H9 (cell line): ENCODE measurements around the gene FBXO34. TPM values are rescaled to one million over a fixed set of nuclear protein-coding genes. Genes with fewer than 3 reads are reported as not detected.

Experiments
- DNase-seq: peaks from one replicate; pipeline ENCODE4 v3.0.0-alpha.2; 2017
- H2AFZ ChIP-seq: one replicate; pipeline ENCODE4 v1.6.1; 2013; ENCODE audit warnings: mild to moderate bottlenecking, low read length, control low read depth, moderate library complexity
- H2AK5ac ChIP-seq: 2 replicates; pipeline ENCODE4 v1.6.1; 2013; ENCODE audit warnings: low read length, control low read depth, mixed read lengths; ENCODE audit not compliant: insufficient read length
- H2BK120ac ChIP-seq: one replicate; pipeline ENCODE4 v1.6.1; 2013; ENCODE audit warnings: low read depth, mild to moderate bottlenecking, low read length, control low read depth, inconsistent platforms; ENCODE audit not compliant: poor library complexity, severe bottlenecking
- H2BK12ac ChIP-seq: 2 replicates; pipeline ENCODE4 v1.6.1; 2013; ENCODE audit warnings: low read length, control low read depth, mixed read lengths, low read depth; ENCODE audit not compliant: insufficient read length
- H2BK15ac ChIP-seq: 2 replicates; pipeline ENCODE4 v1.6.1; 2013; ENCODE audit warnings: low read depth, low read length, control low read depth
- H2BK20ac ChIP-seq: one replicate; pipeline ENCODE4 v1.6.1; 2013; ENCODE audit warnings: low read depth, mild to moderate bottlenecking, low read length, control low read depth, inconsistent platforms; ENCODE audit not compliant: poor library complexity, severe bottlenecking
- H2BK5ac ChIP-seq: 2 replicates; pipeline ENCODE4 v1.6.1; 2013; ENCODE audit warnings: low read length, control low read depth, mixed read lengths; ENCODE audit not compliant: insufficient read length
- H3K14ac ChIP-seq: 2 replicates; pipeline ENCODE4 v1.6.1; 2013; ENCODE audit warnings: low read length, control low read depth; ENCODE audit not compliant: insufficient read depth
- H3K18ac ChIP-seq: 2 replicates; pipeline ENCODE4 v1.6.1; 2013; ENCODE audit warnings: low read depth, mild to moderate bottlenecking, mixed read lengths, low read length, control low read depth; ENCODE audit not compliant: insufficient read length
- H3K23ac ChIP-seq: 2 replicates; pipeline ENCODE4 v1.6.1; 2013; ENCODE audit warnings: low read length, control low read depth, mixed read lengths, low read depth; ENCODE audit not compliant: insufficient read length
- H3K23me2 ChIP-seq: 2 replicates; pipeline ENCODE4 v1.6.1; 2013; ENCODE audit warnings: low read depth, mild to moderate bottlenecking, mixed read lengths, low read length, control low read depth; ENCODE audit not compliant: insufficient read length, poor library complexity, severe bottlenecking
- H3K27ac ChIP-seq: 2 replicates; pipeline ENCODE4 v1.5.1; 2013; ENCODE audit warnings: low read length, control low read depth, mixed read lengths, low read depth; ENCODE audit not compliant: insufficient read length
- H3K27me3 ChIP-seq: 2 replicates; pipeline ENCODE4 v1.6.1; 2013; ENCODE audit warnings: low read length, control low read depth, inconsistent platforms; ENCODE audit not compliant: insufficient read depth
- H3K4ac ChIP-seq: 2 replicates; pipeline ENCODE4 v1.6.1; 2013; ENCODE audit warnings: low read depth, mild to moderate bottlenecking, control low read depth, inconsistent platforms, low read length, moderate library complexity
- H3K4me1 ChIP-seq: 2 replicates; pipeline ENCODE4 v1.6.1; 2013; ENCODE audit warnings: low read length, control low read depth, inconsistent platforms; ENCODE audit not compliant: insufficient read depth
- H3K4me2 ChIP-seq: 2 replicates; pipeline ENCODE4 v1.6.1; 2013; ENCODE audit warnings: low read length, control low read depth, mixed read lengths; ENCODE audit not compliant: insufficient read length, insufficient read depth
- H3K56ac ChIP-seq: 2 replicates; pipeline ENCODE4 v1.6.1; 2013; ENCODE audit warnings: low read depth, mild to moderate bottlenecking, mixed read lengths, low read length, control low read depth; ENCODE audit not compliant: insufficient read length
- H3K79me1 ChIP-seq: 2 replicates; pipeline ENCODE4 v1.6.1; 2013; ENCODE audit warnings: low read depth, mild to moderate bottlenecking, moderate library complexity, low read length, control low read depth, inconsistent platforms; ENCODE audit not compliant: insufficient read depth, poor library complexity, severe bottlenecking
- H3K79me2 ChIP-seq: 2 replicates; pipeline ENCODE4 v1.6.1; 2013; ENCODE audit warnings: low read length, control low read depth, inconsistent platforms; ENCODE audit not compliant: insufficient read depth
- H3K9ac ChIP-seq: 2 replicates; pipeline ENCODE4 v1.6.1; 2013; ENCODE audit warnings: low read length, control low read depth, mixed read lengths; ENCODE audit not compliant: insufficient read length; ENCODE audit errors: extremely low read depth
- H3K9me3 ChIP-seq: one replicate; pipeline ENCODE4 v1.6.1; 2013; ENCODE audit warnings: low read depth, low read length, inconsistent platforms; ENCODE audit not compliant: control insufficient read depth
- H3T11ph ChIP-seq: one replicate; pipeline ENCODE4 v1.6.1; 2013; ENCODE audit warnings: mild to moderate bottlenecking, low read length, control low read depth, inconsistent platforms
- H4K20me1 ChIP-seq: one replicate; pipeline ENCODE4 v1.6.1; 2013; ENCODE audit not compliant: control insufficient read depth, insufficient read length, insufficient read depth
- H4K5ac ChIP-seq: 2 replicates; pipeline ENCODE4 v1.6.1; 2013; ENCODE audit warnings: low read depth, mild to moderate bottlenecking, mixed read lengths, low read length, control low read depth; ENCODE audit not compliant: insufficient read length
- H4K8ac ChIP-seq: replicated peaks from 2 replicates; pipeline ENCODE4 v1.6.1; 2013; ENCODE audit warnings: low read length, control low read depth, mixed read lengths, low read depth; ENCODE audit not compliant: insufficient read length
- H4K91ac ChIP-seq: 2 replicates; pipeline ENCODE4 v1.6.1; 2013; ENCODE audit warnings: low read depth, mild to moderate bottlenecking, moderate library complexity, mixed read lengths, low read length, control low read depth; ENCODE audit not compliant: insufficient read length
- H3K27ac Mint-ChIP-seq, 3 experiments: 2 replicates in 2 of 3; 3 replicates in 1 of 3; pipeline ENCODE4 v1.8.0; 2020 to 2021; ENCODE audit warnings: mixed read lengths in 3 of 3, mild to moderate bottlenecking in 1 of 3, moderate library complexity in 1 of 3
- H3K27me3 Mint-ChIP-seq: 2 replicates; pipeline ENCODE4 v1.8.0; 2021; ENCODE audit warnings: low read depth, mild to moderate bottlenecking, moderate library complexity, mixed read lengths
- H3K36me3 Mint-ChIP-seq, 3 experiments: 2 replicates in 2 of 3; 3 replicates in 1 of 3; pipeline ENCODE4 v1.8.0; 2020 to 2021; ENCODE audit warnings: low read depth in 3 of 3, mixed read lengths in 3 of 3; ENCODE audit not compliant: insufficient read depth in 1 of 3
- H3K4me1 Mint-ChIP-seq, 2 experiments: 2 replicates each; pipeline ENCODE4 v1.8.0; 2020; ENCODE audit warnings: mixed read lengths in 2 of 2
- H3K4me3 Mint-ChIP-seq, 2 experiments: 2 replicates in 1 of 2; 3 replicates in 1 of 2; pipeline ENCODE4 v1.8.0; 2020 to 2021; ENCODE audit warnings: mild to moderate bottlenecking in 2 of 2, mixed read lengths in 2 of 2, moderate library complexity in 1 of 2
- H3K9me3 Mint-ChIP-seq, 2 experiments: 2 replicates in 1 of 2; 3 replicates in 1 of 2; pipeline ENCODE4 v1.8.0; 2020; ENCODE audit warnings: mild to moderate bottlenecking in 2 of 2, mixed read lengths in 2 of 2, moderate library complexity in 1 of 2
- CTCF ChIP-seq: fragments of 200-600 bp; sonication (generic); conservative IDR thresholded peaks from 3 replicates; pipeline ENCODE4 v1.8.0; 2021; ENCODE audit warnings: antibody characterized with exemption, mild to moderate bottlenecking
- WGBS: extraction: QIAGEN DNeasy Blood & Tissue Kit; methylation state at CpG from one replicate; pipeline ENCODE4 v1.1.7; 2013; ENCODE audit warnings: missing lambda C conversion rate, low lambda C conversion rate, mixed read lengths; ENCODE audit not compliant: insufficient read length; ENCODE audit errors: extremely low coverage; 5-methylcytosine and 5-hydroxymethylcytosine counted together
- total RNA-seq: library from RNA; stranded (reverse); gene quantifications from 2 replicates; pipeline ENCODE4 v1.2.1, GENCODE V29; 2021

FBXO34 gene
- total RNA-seq, 1 experiment from 2014 or later: 12.0 TPM

- H2BK120ac ChIP-seq: no peak overlapping the region
- H3K27me3 Mint-ChIP-seq: no peaks in the 10 kb centered on the region
- H3K4ac ChIP-seq: no peak overlapping the region
- H3K14ac ChIP-seq: no peak overlapping the region
- no peaks in the 10 kb centered on the region for H3K9me3 Mint-ChIP-seq
- no peak overlapping the region for H2BK12ac ChIP-seq
- H3K4me2 ChIP-seq: no peak overlapping the region
- no peak overlapping the region for H4K8ac ChIP-seq
- no peaks in the 10 kb centered on the region for H3K79me1 ChIP-seq
- no peak overlapping the region for H3K56ac ChIP-seq
- no peak for TF ChIP-seq CTCF
- no peak overlapping the region for H2BK5ac ChIP-seq
- H3K23me2 ChIP-seq: no peaks in the 10 kb centered on the region
- H3T11ph ChIP-seq: no peak overlapping the region
- H3K27ac ChIP-seq: no peak overlapping the region
- no peaks in the 10 kb centered on the region for H3K4me1 ChIP-seq
- H3K4me1 Mint-ChIP-seq: no peaks in the 10 kb centered on the region
- no peaks in the 10 kb centered on the region for H3K79me2 ChIP-seq
- H3K9ac ChIP-seq: no peak overlapping the region
- H4K20me1 ChIP-seq: no peaks in the 10 kb centered on the region
- H4K5ac ChIP-seq: no peak overlapping the region
- WGBS: no CpG with 5 or more reads among the region's 5 CpGs
- H3K18ac ChIP-seq: no peak overlapping the region
- H2BK15ac ChIP-seq: no peak overlapping the region
- no peak overlapping the region for H3K27ac Mint-ChIP-seq
- H2BK20ac ChIP-seq: no peak overlapping the region
- H3K27me3 ChIP-seq: no peaks in the 10 kb centered on the region
- peaks cover 12 to 36% (median 29%) of the 10 kb centered on the region in 3 experiments; a peak in 6 of 7 replicates for H3K36me3 Mint-ChIP-seq
- no peaks in the 10 kb centered on the region for H3K9me3 ChIP-seq
- no peak for DNase-seq
- no peak overlapping the region for H3K4me3 Mint-ChIP-seq
- no peak overlapping the region for H2AK5ac ChIP-seq
- H2AFZ ChIP-seq: no peak overlapping the region
- H4K91ac ChIP-seq: no peak overlapping the region
- no peak overlapping the region for H3K23ac ChIP-seq
Measured at GRCh38 chr14:55373784-55374705, 102.8 kb downstream of the FBXO34 start.
